Suppressor macrophage treated with lipopolysaccharide for 1 hour (primary cell): ENCODE measurements around the gene LYPD8.

Source experiments
- DNase-seq, 3 donors: peaks; one replicate each; pipeline ENCODE4 v3.0.0-alpha.2; 2020 to 2022

Gene LYPD8

GRCh38 chr1:248696774-248697173 lies 58.8 kb downstream of the LYPD8 start:
- peak in 2 of 3 donors; percentile 26 to 34 for DNase-seq

- DNase-seq, result peak; percentile 46 to 55 (median 52)
Measured at GRCh38 chr1:248696261-248696660, 59.3 kb downstream of the LYPD8 start.

GRCh38 chr1:248695451-248696132 lies 60.0 kb downstream of the LYPD8 start:
- DNase-seq, result no peak

- DNase-seq, result no peak
Measured at GRCh38 chr1:248691567-248692155, 63.9 kb downstream of the LYPD8 start.
